GM23338 (cell line): Measurements from ENCODE around the gene ARHGEF3. TPM values are rescaled to one million over a fixed set of nuclear protein-coding genes. Genes with fewer than 3 reads are reported as not detected.

Experiments used
- ATAC-seq: fragments of 200-7000 bp; cut with Tn5 transposase; 3 replicates; pipeline ENCODE4 v1.9.1; 2020
- DNase-seq: peaks from one replicate; pipeline ENCODE4 v3.0.0-alpha.2; 2015; ENCODE audit warnings: low spot score
- H2AFZ ChIP-seq: fragments of 200-600 bp; sonication (generic); 2 replicates; pipeline ENCODE4 v1.8.0; 2016; ENCODE audit warnings: antibody characterized with exemption, mild to moderate bottlenecking, moderate library complexity
- H3F3A ChIP-seq: fragments of 200-600 bp; sonication (generic); replicated peaks from 2 replicates; pipeline ENCODE4 v1.8.0; 2017; ENCODE audit warnings: antibody characterized with exemption, mixed run types, low read depth
- H3K27ac ChIP-seq: fragments of 200-600 bp; sonication (generic); 2 replicates; pipeline ENCODE4 v1.6.1; 2016; ENCODE audit warnings: low read depth
- H3K27me3 ChIP-seq: fragments of 200-600 bp; sonication (generic); 2 replicates; pipeline ENCODE4 v1.8.0; 2016; ENCODE audit warnings: mild to moderate bottlenecking, mixed run types, moderate library complexity; ENCODE audit not compliant: insufficient read depth
- H3K36me3 ChIP-seq: fragments of 200-600 bp; sonication (generic); 2 replicates; pipeline ENCODE4 v1.8.0; 2016; ENCODE audit warnings: mild to moderate bottlenecking; ENCODE audit not compliant: insufficient read depth
- H3K4me1 ChIP-seq: fragments of 200-600 bp; sonication (generic); 2 replicates; pipeline ENCODE4 v1.8.0; 2016; ENCODE audit warnings: mild to moderate bottlenecking, moderate library complexity; ENCODE audit not compliant: insufficient read depth
- H3K4me2 ChIP-seq: fragments of 200-600 bp; sonication (generic); 2 replicates; pipeline ENCODE4 v1.7.1; 2017; ENCODE audit warnings: mixed run types
- H3K4me3 ChIP-seq: fragments of 200-600 bp; sonication (generic); 2 replicates; pipeline ENCODE4 v1.6.1; 2016; ENCODE audit warnings: mixed run types
- H3K79me2 ChIP-seq: fragments of 200-600 bp; sonication (generic); replicated peaks from 2 replicates; pipeline ENCODE4 v1.8.0; 2017; ENCODE audit warnings: mild to moderate bottlenecking; ENCODE audit not compliant: insufficient read depth
- H3K9me2 ChIP-seq: fragments of 200-600 bp; sonication (generic); 2 replicates; pipeline ENCODE4 v1.8.0; 2017; ENCODE audit not compliant: insufficient read depth
- H4K20me1 ChIP-seq: fragments of 200-600 bp; sonication (generic); replicated peaks from 2 replicates; pipeline ENCODE4 v1.8.0; 2017; ENCODE audit warnings: mild to moderate bottlenecking; ENCODE audit not compliant: insufficient read depth
- H3K27ac Mint-ChIP-seq: 2 replicates; pipeline ENCODE4 v1.8.0; 2020; ENCODE audit warnings: inconsistent platforms, mild to moderate bottlenecking, moderate library complexity, mixed read lengths
- H3K27me3 Mint-ChIP-seq: 3 replicates; pipeline ENCODE4 v1.8.0; 2022; ENCODE audit warnings: low read depth, mild to moderate bottlenecking, moderate library complexity, mixed read lengths, inconsistent platforms; ENCODE audit not compliant: insufficient read depth, poor library complexity
- H3K36me3 Mint-ChIP-seq: 3 replicates; pipeline ENCODE4 v1.8.0; 2021; ENCODE audit warnings: low read depth, mild to moderate bottlenecking, inconsistent platforms, moderate library complexity, mixed read lengths
- H3K4me1 Mint-ChIP-seq: 3 replicates; pipeline ENCODE4 v1.8.0; 2020; ENCODE audit warnings: mild to moderate bottlenecking, inconsistent platforms, mixed read lengths
- H3K4me3 Mint-ChIP-seq: 3 replicates; pipeline ENCODE4 v1.8.0; 2021; ENCODE audit warnings: moderate library complexity, mild to moderate bottlenecking, inconsistent platforms, mixed read lengths
- H3K9me3 Mint-ChIP-seq: 3 replicates; pipeline ENCODE4 v1.8.0; 2020; ENCODE audit warnings: moderate library complexity, mild to moderate bottlenecking, inconsistent platforms, mixed read lengths
- EZH2 ChIP-seq: fragments of 200-600 bp; sonication (generic); IDR thresholded peaks from one replicate; pipeline ENCODE4 v1.8.0; 2017; ENCODE audit warnings: antibody characterized with exemption, mild to moderate bottlenecking, low read depth; ENCODE audit not compliant: unreplicated experiment
- EZH2phosphoT487 ChIP-seq: fragments of 200-600 bp; sonication (generic); IDR thresholded peaks from one replicate; pipeline ENCODE4 v1.8.1; 2018; ENCODE audit warnings: antibody characterized with exemption; ENCODE audit not compliant: unreplicated experiment
- JUNB ChIP-seq: IDR thresholded peaks from one replicate; pipeline ENCODE4 v1.6.1; 2016; ENCODE audit warnings: antibody characterized with exemption; ENCODE audit not compliant: unreplicated experiment
- NANOG ChIP-seq: IDR thresholded peaks from 2 replicates; pipeline ENCODE4 v1.6.1; 2016; ENCODE audit warnings: antibody characterized with exemption, borderline replicate concordance
- POLR2AphosphoS5 ChIP-seq: IDR thresholded peaks from 2 replicates; pipeline ENCODE4 v1.6.1; 2016; ENCODE audit warnings: antibody characterized with exemption, low read depth
- STAT1 ChIP-seq: IDR thresholded peaks from one replicate; pipeline ENCODE4 v1.6.1; 2016; ENCODE audit warnings: antibody characterized with exemption; ENCODE audit not compliant: unreplicated experiment
- ZNF114 ChIP-seq: fragments of 250-450 bp; sonication (Bioruptor Pico); IDR thresholded peaks from 2 replicates; pipeline ENCODE4 v1.5.0; 2020; ENCODE audit warnings: mild to moderate bottlenecking, moderate library complexity
- ZNF331 ChIP-seq: fragments of 250-450 bp; sonication (Bioruptor Pico); IDR thresholded peaks from 2 replicates; pipeline ENCODE4 v1.5.0; 2020; ENCODE audit warnings: low read depth, mild to moderate bottlenecking, moderate library complexity
- polyA plus RNA-seq: library from polyadenylated mRNA; unstranded; fragments of >200 nt; fragmentation: Nextera tagmentation; extraction: Ambion mirVana; gene quantifications from 2 replicates; pipeline ENCODE4 v1.2.1, GENCODE V29; 2016
- total RNA-seq: library from RNA; depleted of rRNA; stranded (reverse); fragments of >200 nt; shearing (Covaris generic); gene quantifications from 2 replicates; pipeline ENCODE4 v1.2.3, GENCODE V29; 2014
- TF ChIP-seq, protein P1 (sequence below): fragments of 250-450 bp; sonication (Bioruptor Pico); IDR thresholded peaks from 2 replicates; pipeline ENCODE4 v1.5.0; 2020; ENCODE audit warnings: mild to moderate bottlenecking, moderate library complexity
- TF ChIP-seq, protein P2 (sequence below): IDR thresholded peaks from one replicate; pipeline ENCODE4 v1.6.1; 2018; ENCODE audit warnings: antibody characterized with exemption; ENCODE audit not compliant: unreplicated experiment
- TF ChIP-seq, protein P3 (sequence below), 2 experiments: fragments of 200-600 bp in 1 of 2; sonication (generic) in 1 of 2; conservative IDR thresholded peaks; 2 replicates each; pipeline versions ENCODE4 v1.5.1 to v1.6.1; 2016 to 2017; ENCODE audit warnings: antibody characterized with exemption in 2 of 2, low read depth in 2 of 2, mild to moderate bottlenecking in 2 of 2, moderate library complexity in 1 of 2

Gene ARHGEF3
- total and polyA plus RNA-seq, 2 experiments from 2014 or later: 5.0 to 5.1 TPM

DNA sequence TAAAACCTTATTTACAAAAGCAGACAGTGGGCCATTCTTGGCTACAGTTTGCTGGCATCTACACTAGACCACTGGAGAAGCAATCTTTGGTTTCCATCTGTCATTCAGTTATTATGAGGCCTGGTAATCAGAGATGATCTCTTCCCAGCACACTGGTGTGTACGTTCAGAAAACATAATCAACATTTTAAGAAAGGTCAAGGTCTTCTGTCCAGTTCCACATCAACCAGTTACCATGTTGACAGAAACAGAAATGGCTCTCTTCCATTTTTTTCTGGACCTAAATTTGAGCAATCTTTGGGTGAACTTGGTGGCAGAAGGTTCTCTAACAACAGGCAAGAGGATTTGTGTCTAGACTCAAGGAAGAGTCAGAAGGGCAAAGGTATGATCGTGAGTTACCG is 29.8 kb upstream of the ARHGEF3 start:
- ATAC-seq (no peak), DNase-seq (no peak)
- H3K4me1 ChIP-seq: no peaks in the 10 kb centered on the region
- H2AFZ ChIP-seq: no peak overlapping the region
- H3F3A ChIP-seq: no peaks in the 10 kb centered on the region
- Mint-ChIP-seq H3K4me1 (peaks cover 7% of the 10 kb centered on the region; the same call in 2 of the 3 replicates), H3K27me3 (peaks cover 3% of the 10 kb centered on the region), H3K36me3 (no peaks in the 10 kb centered on the region), H3K27ac (no peak overlapping the region), H3K4me3 (no peak overlapping the region), H3K9me3 (no peaks in the 10 kb centered on the region)
- H3K36me3 ChIP-seq: no peaks in the 10 kb centered on the region
- H3K79me2 ChIP-seq: no peaks in the 10 kb centered on the region
- no peak overlapping the region for H3K4me3 ChIP-seq
- H3K27me3 ChIP-seq: no peaks in the 10 kb centered on the region
- no peak overlapping the region for H3K27ac ChIP-seq
- H3K9me2 ChIP-seq: no peaks in the 10 kb centered on the region
- no peak for TF ChIP-seq JUNB
- no peaks in the 10 kb centered on the region for H4K20me1 ChIP-seq
- no peak overlapping the region for H3K4me2 ChIP-seq

DNA sequence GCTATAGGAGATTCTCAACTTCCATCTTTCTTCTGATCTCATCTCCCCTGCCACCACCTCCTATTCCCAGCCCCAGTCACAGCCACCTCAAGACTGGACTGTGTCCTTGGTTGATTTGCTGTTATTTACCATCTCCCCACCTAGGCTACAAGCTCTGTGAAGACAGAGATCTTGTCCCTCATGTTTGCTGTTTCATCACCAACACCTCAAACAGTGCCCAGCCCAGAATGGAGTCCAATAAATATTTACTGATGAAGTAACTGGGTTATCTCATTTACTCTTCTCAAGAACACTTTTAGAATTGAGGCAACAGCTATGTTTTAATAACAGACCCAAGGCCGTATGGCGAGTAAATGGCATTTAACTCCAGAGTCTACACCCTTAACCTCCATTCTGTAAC is 29.1 kb upstream of the ARHGEF3 start:
- no peaks in the 10 kb centered on the region for H3K9me2 ChIP-seq
- H3K27ac ChIP-seq: no peak overlapping the region; the same call in 1 of the 2 replicates
- H3K4me2 ChIP-seq: no peak overlapping the region
- Mint-ChIP-seq H3K4me3 (no peak overlapping the region), H3K4me1 (peaks cover 7% of the 10 kb centered on the region; the same call in 2 of the 3 replicates), H3K27me3 (peaks cover 3% of the 10 kb centered on the region), H3K27ac (no peak overlapping the region), H3K36me3 (no peaks in the 10 kb centered on the region), H3K9me3 (no peaks in the 10 kb centered on the region)
- no peaks in the 10 kb centered on the region for H4K20me1 ChIP-seq
- no peak for ATAC-seq
- no peak overlapping the region for H2AFZ ChIP-seq
- no peaks in the 10 kb centered on the region for H3K4me1 ChIP-seq
- no peaks in the 10 kb centered on the region for H3K36me3 ChIP-seq
- H3F3A ChIP-seq: no peaks in the 10 kb centered on the region
- no peak overlapping the region for H3K4me3 ChIP-seq
- DNase-seq: no peak
- no peaks in the 10 kb centered on the region for H3K27me3 ChIP-seq
- H3K79me2 ChIP-seq: no peaks in the 10 kb centered on the region
- TF ChIP-seq ZNF114 (CRISPR knock-in tag) (no peak), EZH2phosphoT487 (no peak), NANOG (no peak), STAT1 (no peak), POLR2AphosphoS5 (no peak), EZH2 (no peak), ZNF331 (CRISPR knock-in tag) (no peak), JUNB (no peak)
- TF ChIP-seq, protein P1, sequence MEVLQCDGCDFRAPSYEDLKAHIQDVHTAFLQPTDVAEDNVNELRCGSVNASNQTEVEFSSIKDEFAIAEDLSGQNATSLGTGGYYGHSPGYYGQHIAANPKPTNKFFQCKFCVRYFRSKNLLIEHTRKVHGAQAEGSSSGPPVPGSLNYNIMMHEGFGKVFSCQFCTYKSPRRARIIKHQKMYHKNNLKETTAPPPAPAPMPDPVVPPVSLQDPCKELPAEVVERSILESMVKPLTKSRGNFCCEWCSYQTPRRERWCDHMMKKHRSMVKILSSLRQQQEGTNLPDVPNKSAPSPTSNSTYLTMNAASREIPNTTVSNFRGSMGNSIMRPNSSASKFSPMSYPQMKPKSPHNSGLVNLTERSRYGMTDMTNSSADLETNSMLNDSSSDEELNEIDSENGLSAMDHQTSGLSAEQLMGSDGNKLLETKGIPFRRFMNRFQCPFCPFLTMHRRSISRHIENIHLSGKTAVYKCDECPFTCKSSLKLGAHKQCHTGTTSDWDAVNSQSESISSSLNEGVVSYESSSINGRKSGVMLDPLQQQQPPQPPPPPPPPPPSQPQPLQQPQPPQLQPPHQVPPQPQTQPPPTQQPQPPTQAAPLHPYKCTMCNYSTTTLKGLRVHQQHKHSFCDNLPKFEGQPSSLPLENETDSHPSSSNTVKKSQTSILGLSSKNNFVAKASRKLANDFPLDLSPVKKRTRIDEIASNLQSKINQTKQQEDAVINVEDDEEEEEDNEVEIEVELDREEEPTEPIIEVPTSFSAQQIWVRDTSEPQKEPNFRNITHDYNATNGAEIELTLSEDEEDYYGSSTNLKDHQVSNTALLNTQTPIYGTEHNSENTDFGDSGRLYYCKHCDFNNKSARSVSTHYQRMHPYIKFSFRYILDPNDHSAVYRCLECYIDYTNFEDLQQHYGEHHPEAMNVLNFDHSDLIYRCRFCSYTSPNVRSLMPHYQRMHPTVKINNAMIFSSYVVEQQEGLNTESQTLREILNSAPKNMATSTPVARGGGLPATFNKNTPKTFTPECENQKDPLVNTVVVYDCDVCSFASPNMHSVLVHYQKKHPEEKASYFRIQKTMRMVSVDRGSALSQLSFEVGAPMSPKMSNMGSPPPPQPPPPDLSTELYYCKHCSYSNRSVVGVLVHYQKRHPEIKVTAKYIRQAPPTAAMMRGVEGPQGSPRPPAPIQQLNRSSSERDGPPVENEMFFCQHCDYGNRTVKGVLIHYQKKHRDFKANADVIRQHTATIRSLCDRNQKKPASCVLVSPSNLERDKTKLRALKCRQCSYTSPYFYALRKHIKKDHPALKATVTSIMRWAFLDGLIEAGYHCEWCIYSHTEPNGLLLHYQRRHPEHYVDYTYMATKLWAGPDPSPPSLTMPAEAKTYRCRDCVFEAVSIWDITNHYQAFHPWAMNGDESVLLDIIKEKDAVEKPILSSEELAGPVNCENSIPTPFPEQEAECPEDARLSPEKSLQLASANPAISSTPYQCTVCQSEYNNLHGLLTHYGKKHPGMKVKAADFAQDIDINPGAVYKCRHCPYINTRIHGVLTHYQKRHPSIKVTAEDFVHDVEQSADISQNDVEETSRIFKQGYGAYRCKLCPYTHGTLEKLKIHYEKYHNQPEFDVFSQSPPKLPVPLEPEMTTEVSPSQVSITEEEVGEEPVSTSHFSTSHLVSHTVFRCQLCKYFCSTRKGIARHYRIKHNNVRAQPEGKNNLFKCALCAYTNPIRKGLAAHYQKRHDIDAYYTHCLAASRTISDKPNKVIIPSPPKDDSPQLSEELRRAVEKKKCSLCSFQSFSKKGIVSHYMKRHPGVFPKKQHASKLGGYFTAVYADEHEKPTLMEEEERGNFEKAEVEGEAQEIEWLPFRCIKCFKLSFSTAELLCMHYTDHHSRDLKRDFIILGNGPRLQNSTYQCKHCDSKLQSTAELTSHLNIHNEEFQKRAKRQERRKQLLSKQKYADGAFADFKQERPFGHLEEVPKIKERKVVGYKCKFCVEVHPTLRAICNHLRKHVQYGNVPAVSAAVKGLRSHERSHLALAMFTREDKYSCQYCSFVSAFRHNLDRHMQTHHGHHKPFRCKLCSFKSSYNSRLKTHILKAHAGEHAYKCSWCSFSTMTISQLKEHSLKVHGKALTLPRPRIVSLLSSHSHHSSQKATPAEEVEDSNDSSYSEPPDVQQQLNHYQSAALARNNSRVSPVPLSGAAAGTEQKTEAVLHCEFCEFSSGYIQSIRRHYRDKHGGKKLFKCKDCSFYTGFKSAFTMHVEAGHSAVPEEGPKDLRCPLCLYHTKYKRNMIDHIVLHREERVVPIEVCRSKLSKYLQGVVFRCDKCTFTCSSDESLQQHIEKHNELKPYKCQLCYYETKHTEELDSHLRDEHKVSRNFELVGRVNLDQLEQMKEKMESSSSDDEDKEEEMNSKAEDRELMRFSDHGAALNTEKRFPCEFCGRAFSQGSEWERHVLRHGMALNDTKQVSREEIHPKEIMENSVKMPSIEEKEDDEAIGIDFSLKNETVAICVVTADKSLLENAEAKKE (CRISPR knock-in tag): no peak
- TF ChIP-seq, protein P2, sequence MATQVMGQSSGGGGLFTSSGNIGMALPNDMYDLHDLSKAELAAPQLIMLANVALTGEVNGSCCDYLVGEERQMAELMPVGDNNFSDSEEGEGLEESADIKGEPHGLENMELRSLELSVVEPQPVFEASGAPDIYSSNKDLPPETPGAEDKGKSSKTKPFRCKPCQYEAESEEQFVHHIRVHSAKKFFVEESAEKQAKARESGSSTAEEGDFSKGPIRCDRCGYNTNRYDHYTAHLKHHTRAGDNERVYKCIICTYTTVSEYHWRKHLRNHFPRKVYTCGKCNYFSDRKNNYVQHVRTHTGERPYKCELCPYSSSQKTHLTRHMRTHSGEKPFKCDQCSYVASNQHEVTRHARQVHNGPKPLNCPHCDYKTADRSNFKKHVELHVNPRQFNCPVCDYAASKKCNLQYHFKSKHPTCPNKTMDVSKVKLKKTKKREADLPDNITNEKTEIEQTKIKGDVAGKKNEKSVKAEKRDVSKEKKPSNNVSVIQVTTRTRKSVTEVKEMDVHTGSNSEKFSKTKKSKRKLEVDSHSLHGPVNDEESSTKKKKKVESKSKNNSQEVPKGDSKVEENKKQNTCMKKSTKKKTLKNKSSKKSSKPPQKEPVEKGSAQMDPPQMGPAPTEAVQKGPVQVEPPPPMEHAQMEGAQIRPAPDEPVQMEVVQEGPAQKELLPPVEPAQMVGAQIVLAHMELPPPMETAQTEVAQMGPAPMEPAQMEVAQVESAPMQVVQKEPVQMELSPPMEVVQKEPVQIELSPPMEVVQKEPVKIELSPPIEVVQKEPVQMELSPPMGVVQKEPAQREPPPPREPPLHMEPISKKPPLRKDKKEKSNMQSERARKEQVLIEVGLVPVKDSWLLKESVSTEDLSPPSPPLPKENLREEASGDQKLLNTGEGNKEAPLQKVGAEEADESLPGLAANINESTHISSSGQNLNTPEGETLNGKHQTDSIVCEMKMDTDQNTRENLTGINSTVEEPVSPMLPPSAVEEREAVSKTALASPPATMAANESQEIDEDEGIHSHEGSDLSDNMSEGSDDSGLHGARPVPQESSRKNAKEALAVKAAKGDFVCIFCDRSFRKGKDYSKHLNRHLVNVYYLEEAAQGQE: no peak
- TF ChIP-seq, protein P3, sequence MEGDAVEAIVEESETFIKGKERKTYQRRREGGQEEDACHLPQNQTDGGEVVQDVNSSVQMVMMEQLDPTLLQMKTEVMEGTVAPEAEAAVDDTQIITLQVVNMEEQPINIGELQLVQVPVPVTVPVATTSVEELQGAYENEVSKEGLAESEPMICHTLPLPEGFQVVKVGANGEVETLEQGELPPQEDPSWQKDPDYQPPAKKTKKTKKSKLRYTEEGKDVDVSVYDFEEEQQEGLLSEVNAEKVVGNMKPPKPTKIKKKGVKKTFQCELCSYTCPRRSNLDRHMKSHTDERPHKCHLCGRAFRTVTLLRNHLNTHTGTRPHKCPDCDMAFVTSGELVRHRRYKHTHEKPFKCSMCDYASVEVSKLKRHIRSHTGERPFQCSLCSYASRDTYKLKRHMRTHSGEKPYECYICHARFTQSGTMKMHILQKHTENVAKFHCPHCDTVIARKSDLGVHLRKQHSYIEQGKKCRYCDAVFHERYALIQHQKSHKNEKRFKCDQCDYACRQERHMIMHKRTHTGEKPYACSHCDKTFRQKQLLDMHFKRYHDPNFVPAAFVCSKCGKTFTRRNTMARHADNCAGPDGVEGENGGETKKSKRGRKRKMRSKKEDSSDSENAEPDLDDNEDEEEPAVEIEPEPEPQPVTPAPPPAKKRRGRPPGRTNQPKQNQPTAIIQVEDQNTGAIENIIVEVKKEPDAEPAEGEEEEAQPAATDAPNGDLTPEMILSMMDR (conservative IDR thresholded peaks at IDR 0.05; ENCODE audit: low read depth in 2 of 2): no peak
